Breast epithelium (tissue), 3 donors: ENCODE measurements around the gene PMM1.

Experiments used
- CTCF ChIP-seq, 3 donors: fragments of 450-650 bp; IDR thresholded peaks; one replicate each; pipeline ENCODE4 v1.5.1; 2016 to 2017; ENCODE audit warnings: antibody characterized with exemption in 3 of 3, mild to moderate bottlenecking in 3 of 3, moderate library complexity in 3 of 3
- POLR2A ChIP-seq: fragments of 450-650 bp; IDR thresholded peaks from one replicate; pipeline ENCODE4 v1.6.1; 2016; ENCODE audit warnings: antibody characterized with exemption, mild to moderate bottlenecking, moderate library complexity
- POLR2AphosphoS5 ChIP-seq, 3 donors: sonication (generic); formaldehyde crosslinking; IDR thresholded peaks; one replicate each; pipeline ENCODE4 v1.6.1; 2017; ENCODE audit warnings: antibody characterized with exemption in 3 of 3

DNA sequence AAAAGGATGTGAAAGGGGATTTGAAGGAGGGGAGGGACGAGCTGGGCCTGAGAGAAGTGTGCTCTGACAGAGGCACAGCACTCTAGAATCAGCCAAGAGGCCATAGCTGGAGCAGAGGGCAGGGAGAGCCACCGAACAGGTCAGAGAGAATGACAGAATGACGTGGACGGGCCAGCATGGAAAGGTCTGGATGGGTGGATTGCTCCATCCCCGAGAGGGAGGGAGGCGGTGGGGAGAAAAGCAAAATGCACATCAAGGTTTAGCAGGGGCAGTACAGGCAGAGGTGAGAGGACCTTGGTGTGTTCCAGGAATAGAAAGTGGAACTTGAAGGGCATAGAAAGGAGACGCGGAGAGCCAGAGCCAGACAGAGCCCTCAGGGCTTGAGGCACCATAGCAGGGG, 6.9 kb downstream of the PMM1 start:
- TF ChIP-seq POLR2AphosphoS5 (IDR thresholded peaks at IDR 0.05) (no peak), CTCF (IDR thresholded peaks at IDR 0.05) (no peak), POLR2A (no peak)
